Activated CD4-positive, alpha-beta T cell treated with anti-CD3 and anti-CD28 coated beads for 4 hours (primary cell): ENCODE results near the gene C3orf70.

Source experiments
- DNase-seq, 2 donors: peaks; one replicate each; pipeline ENCODE4 v3.0.0-alpha.2; 2020

C3orf70 gene

GRCh38 chr3:185152410-185153170 is at the start of gene C3orf70:
C3orf70 (minus strand) TSS chr3:185153060; CDS start chr3:185152823, 237 bp downstream.
- DNase-seq, result no peak

GRCh38 chr3:185200639-185201038 is 47.8 kb upstream of the C3orf70 start:
- DNase-seq, result no peak

- no peak for DNase-seq
These were observed 46.8 kb upstream of the C3orf70 start for GRCh38 chr3:185199671-185200070.

- no peak for DNase-seq
These were observed 46.3 kb upstream of the C3orf70 start for GRCh38 chr3:185199206-185199605.

GRCh38 chr3:185197068-185197467 is 44.2 kb upstream of the C3orf70 start:
- no peak for DNase-seq

- DNase-seq, result no peak
These were observed 42.8 kb upstream of the C3orf70 start for GRCh38 chr3:185195652-185196051.

GRCh38 chr3:185188816-185189215 is 36.0 kb upstream of the C3orf70 start:
- DNase-seq, result no peak

- no peak for DNase-seq
These were observed 34.5 kb upstream of the C3orf70 start for GRCh38 chr3:185187391-185187790.

- peak in 1 of 2 donors; percentile 10 for DNase-seq
These were observed 24.0 kb upstream of the C3orf70 start for GRCh38 chr3:185176750-185177359.

- DNase-seq, result no peak
These were observed 22.6 kb upstream of the C3orf70 start for GRCh38 chr3:185175370-185175987.

GRCh38 chr3:185172086-185173049 is 19.5 kb upstream of the C3orf70 start:
- DNase-seq, result no peak

GRCh38 chr3:185164428-185165217 is 11.8 kb upstream of the C3orf70 start:
- DNase-seq, result no peak

- no peak for DNase-seq
These were observed 9.8 kb upstream of the C3orf70 start for GRCh38 chr3:185162634-185163033.

GRCh38 chr3:185161761-185162160 is 8.9 kb upstream of the C3orf70 start:
- DNase-seq, result no peak

GRCh38 chr3:185157347-185157746 is 4.5 kb upstream of the C3orf70 start:
- no peak for DNase-seq

GRCh38 chr3:185155678-185156077 is 2.8 kb upstream of the C3orf70 start:
- DNase-seq, result no peak

- no peak for DNase-seq
These were observed 1.2 kb upstream of the C3orf70 start for GRCh38 chr3:185153861-185154629.

- no peak for DNase-seq
These were observed 411 bp upstream of the C3orf70 start for GRCh38 chr3:185153171-185153771.

- DNase-seq, result no peak
These were observed 873 bp downstream of the C3orf70 start for GRCh38 chr3:185151964-185152409.

GRCh38 chr3:185151101-185151963 is 1.5 kb downstream of the C3orf70 start:
- no peak for DNase-seq
